HG03565 (cell line): Measurements from ENCODE around the gene KLRC4.
"Not testable (repeated sequence)": the region's sequence is repeated elsewhere in the genome, so short reads cannot be mapped to it uniquely, and the experiment has no call there.

Experiments used
- ATAC-seq: cut with Tn5 transposase; IDR thresholded peaks from one replicate; pipeline ENCODE4 v1.9.1; 2021; ENCODE audit warnings: mild to moderate bottlenecking, moderate library complexity; ENCODE audit not compliant: unreplicated experiment

Gene KLRC4

GRCh38 chr12:10369557-10370415, 39.8 kb downstream of the KLRC4 start:
- no peak for ATAC-seq

- ATAC-seq: no peak
These were observed 41.1 kb downstream of the KLRC4 start for GRCh38 chr12:10368206-10369171.

DNA sequence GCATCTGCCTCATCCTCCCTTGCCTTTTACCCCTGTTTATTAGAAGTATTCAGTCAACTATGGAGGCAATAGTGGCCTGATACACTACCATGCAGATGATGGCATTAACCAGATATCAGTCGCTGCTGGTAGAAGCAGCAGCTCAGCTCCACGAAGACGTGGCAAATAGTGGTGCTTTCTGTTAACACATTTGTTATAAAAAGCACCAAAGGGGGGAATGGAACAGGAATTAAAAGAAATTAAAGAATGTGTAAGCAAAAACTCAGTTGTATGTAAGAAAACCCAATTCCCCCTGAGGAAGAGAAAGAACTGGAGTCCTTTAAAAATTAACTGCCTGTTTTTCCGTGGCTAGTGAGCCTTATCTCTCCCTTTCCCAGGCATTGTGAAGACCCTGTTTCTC, 41.8 kb downstream of the KLRC4 start:
- ATAC-seq: not testable (repeated sequence)

- ATAC-seq: no peak
These were observed 42.7 kb downstream of the KLRC4 start for GRCh38 chr12:10366875-10367274.

GRCh38 chr12:10365696-10366405, 43.7 kb downstream of the KLRC4 start:
- ATAC-seq: no peak

DNA sequence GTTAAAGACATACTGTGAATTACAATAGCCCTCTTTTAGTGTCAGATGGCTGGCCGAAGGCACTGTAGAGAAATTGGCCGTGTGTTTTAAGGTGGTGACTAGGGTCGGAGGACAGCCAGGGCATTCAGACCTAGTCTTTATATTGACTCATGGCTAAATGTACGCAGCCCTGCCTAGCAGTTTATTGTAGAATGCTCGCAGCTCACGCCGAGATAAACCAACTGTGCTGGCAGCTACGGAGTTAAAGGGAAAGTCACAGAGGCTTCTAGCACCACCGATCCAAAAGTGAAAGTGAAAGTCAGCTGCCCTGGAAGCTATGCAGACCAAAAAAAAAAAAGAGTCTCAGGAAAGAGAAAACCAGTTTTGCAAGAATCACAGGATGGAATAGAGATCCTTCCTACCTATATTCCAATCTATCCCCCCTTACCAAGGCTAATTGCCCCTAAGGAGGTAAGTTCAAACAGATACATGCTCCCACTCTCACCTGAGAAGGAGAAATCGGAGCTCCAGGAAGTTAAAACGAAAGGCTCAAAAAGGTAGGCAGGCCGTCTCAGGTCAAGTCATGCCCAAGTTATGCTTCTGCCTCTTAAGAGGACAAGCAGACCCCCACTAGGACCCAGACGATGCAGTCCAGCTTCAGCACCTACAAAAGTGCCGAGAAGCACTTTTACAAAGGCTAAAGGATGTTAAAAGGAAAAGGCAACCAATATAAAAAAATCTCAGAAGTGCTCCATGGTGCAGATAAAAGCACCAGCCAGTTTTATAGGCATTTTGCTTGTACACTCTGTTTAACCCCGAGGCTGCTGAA, 44.5 kb downstream of the KLRC4 start:
- peak; percentile 43 for ATAC-seq

GRCh38 chr12:10363914-10364814, 45.4 kb downstream of the KLRC4 start:
- peak; percentile 83 for ATAC-seq

GRCh38 chr12:10363658-10363913, 46.0 kb downstream of the KLRC4 start:
- no peak for ATAC-seq

GRCh38 chr12:10362828-10363657, 46.5 kb downstream of the KLRC4 start:
- ATAC-seq: no peak

DNA sequence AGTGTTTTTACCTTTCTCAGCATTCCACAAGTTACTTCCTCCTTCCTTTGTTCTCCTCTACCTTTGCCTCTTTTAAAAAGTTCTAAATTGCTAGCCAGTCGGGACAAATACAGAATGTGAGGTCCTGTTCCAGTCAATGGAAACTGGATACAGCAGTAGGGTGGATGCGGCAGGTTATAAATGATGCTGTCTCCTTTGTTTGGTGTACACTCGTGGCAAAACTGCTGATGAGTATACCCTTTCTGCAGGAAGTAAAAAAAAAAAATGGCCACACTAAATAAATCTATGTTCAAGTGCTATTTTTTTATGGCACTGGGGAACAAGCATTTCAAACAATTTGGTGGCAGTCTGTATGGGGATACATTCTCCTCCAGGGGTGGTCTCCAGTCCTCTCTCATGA, 47.2 kb downstream of the KLRC4 start:
- no peak for ATAC-seq

DNA sequence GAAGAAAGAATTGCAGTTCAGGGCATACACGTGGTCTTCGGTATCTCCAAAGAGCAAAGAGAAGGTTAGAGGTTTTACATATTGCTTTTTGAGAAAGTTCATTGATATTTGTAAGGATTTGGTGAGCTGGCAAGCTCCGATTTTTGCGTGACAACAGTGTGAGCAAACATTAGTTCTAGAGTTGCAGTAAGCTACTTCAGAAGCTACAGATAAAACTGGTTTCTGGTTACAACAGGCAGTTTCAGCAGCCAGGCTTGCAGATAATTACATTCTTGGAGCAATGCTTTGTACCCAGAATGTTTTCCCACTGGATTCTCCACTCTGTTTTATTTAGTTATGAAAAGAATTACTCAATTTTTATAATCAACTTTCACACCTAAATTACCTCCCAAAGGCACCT, 47.9 kb downstream of the KLRC4 start:
- no peak for ATAC-seq

DNA sequence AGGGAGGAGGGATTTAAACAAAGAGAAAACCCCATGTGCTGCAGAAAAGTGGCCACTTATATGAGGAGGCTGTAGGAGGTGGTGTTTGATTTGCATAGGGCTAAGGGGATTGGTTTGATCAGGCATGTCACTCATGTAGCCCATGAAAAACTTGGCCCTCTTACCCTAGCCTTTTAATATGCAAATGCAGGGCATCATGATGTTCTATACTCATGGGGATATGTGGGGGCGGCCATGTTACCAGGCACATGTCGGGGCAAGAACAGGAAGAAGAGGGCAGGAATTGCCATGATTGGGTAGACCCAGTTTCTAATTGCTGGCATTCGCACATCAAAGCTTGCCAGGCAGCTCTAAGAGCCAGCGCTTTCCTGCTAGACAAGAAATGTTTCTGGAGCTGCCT, 48.5 kb downstream of the KLRC4 start:
- no peak for ATAC-seq

DNA sequence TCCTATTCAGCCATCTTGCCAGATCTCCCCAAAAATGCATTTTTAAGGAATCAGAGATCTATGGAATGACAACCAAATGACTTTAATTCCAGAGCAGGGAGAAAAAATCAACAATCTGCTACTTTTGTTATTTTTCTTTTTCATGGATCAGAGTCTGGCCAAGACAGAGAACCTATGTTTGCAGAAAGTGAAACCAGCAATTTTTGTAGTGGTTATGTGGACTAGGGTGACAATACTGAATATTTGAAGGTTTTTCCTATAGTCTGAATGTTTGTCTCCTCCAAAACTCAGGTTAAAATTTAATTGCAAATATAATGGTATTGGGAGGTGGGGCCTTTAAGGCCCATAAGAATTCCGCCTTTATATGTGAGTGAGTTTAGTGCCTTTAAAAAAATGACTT, 50.6 kb downstream of the KLRC4 start:
- no peak for ATAC-seq

DNA sequence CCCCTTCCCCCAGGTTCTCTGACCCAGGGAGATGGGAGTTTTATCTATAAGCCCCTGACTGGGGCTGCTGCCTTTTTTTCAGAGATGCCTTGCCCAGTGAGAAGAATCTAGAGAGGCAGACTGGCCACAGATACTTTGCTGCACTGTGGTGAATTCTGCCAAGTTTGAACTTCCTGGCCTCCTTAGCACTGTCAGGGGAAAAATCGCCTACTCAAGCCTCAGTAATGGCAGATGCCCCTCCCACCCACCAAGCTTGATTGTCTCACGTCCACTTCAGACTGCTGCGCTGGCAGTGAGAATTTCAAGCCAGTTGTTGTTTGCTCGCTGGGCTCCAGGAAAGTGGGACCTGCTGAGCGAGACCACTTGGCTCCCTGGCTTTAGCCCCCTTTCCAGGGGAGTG, 51.4 kb downstream of the KLRC4 start:
- ATAC-seq: no peak
